Activated CD4-positive, alpha-beta T cell treated with anti-CD3 and anti-CD28 coated beads, Interleukin-2, amount 50 U/mL, for 24 hours (primary cell): ENCODE measurements around the gene PAH.

Experiments
- DNase-seq, 2 donors: peaks; one replicate each; pipeline ENCODE4 v3.0.0-alpha.2; 2020; ENCODE audit warnings: low read depth in 1 of 2, low spot score in 1 of 2

The PAH gene

DNA sequence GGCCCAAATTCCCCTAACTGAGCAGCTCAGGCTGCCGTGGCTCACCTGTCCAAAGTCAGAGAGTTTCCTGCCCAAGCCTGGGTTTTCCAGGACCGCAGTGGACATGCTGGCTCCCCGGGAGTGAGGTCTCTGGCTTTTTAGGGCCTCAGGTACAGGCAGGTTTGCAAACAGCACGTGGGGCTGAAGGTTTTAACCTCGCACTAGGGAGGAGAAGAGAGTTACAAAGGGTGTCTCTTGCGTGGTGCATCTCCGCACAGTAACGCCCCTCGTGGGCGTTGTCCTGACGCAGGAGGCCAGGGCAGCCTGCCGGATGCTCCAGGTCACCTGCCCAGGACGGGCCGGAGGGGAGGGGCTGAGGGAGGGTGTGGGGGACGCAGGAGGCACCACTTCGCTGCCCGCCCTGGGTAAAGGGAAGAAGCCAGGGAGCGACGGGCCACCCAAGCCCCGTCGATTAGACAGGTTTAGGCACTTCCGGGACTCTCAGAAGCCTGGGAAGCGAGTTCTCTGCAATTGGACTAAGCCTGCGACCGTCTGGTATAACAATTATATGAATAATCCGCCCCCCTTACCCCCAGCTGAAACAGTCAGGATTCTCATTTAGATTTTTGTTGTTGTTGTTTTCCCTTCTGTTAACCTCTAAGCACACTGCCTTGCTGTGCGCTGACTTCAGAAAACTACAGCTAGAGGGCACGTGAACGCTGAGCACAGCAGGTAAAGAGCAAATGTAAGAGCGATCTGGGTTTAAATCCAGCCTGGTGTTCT lies at the start of gene PAH:
PAH (minus strand) TSS at position 219 of the 762 bp plus-strand sequence; CDS start at position 105, 114 bp downstream.
- no peak for DNase-seq

GRCh38 chr12:102966200-102966863 lies 49.3 kb upstream of the PAH start:
- no peak for DNase-seq

DNA sequence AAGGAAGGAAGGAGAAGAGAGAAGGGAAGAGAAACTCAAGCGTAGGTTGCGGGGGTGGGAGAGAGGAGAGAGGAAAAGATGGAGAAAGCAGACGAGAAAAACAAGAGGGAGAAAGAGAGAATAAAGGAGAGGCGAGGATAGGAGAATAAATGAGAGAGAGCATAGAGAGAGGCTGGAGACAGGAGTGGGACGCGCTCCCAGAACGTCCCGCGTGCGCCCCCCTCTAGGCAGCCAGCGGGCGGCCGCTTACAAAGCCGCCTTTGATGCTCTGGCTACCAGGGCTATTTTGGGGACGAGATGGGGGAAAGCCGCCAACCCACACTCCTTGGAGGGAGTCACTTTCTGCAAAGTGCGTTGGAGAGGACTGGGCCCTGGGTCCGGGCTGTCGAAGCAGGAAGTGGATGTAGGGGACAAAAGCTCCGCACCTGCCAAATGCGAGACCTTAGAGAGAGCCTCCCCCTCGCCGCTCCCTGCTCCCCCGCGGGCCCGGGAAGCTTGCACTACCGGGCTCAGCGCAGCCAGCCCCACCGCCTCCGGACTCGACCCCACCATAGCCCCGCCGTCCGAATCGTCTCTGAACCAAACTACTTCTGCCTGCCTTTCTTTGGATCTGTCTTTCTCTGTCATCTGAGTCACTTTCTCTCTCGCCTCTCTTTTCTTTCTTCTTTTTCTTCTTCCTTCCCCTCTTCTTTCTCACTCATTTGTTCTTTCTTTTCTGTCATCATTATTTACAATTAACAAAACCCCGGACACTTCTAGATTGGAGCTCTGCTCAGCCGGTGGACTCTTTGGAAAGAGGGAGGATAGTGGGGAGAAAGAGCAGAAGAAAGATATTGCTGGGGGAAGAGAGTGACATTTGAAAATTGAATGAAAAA lies 48.5 kb upstream of the PAH start:
- no peak for DNase-seq

DNA sequence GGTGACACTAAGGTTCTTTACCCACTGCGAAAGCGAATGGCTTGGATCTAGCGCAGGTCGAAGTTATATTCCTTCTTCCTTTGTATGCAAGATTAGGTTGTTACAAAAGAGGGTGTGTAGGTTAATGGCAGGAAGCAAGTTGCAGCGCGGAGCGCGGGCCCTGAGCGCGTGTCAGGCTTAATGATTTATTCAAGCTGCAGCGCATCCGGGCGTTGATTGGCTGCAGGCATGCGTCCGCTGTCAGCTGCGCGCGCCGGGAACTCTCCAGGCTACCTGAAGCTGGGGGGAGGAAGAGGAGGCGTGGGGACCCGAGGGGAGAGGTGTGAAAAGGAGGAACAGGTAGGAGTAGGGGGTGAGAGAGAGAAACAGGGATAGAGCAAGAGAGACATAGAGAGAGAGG lies 47.8 kb upstream of the PAH start:
- DNase-seq = no peak

DNA sequence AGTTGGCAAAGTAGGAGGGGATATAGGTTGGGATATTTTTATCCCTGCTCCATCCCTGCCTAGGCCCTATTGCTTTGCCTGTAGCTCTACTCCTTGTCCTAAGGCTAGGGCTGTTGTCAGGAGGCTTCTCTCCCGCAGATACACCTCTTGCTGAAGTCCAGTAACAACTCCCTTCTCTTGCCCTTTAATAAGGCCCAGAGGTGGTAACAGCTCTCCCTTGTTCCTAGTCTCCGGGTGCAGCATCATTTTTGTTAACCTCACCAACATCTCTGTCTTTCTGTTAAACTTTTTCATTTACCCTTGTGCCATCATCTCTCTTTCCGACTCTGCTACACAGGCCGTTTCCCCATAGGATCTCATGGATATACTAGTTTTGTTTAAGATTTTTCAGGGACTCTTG lies 46.8 kb upstream of the PAH start:
- DNase-seq = no peak

DNA sequence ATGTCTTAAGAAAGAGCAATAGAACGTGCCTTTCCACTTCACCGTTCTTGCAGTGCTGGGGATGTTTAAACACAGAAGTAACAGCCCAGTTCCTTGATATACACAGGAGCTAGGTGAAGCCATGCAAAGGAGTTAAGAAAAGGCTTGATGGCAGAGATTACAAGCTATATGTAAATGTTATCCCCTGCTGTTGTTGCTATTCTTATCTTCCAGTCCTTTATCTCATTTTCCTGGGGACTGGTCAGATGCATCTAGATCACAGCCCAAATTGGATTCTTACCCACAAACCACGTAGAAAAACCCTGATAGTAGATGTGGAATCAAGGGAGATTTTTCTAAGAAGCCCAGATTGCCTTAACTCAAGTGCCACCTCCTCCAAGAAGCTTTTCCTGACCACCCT lies 45.9 kb upstream of the PAH start:
- no peak for DNase-seq

DNA sequence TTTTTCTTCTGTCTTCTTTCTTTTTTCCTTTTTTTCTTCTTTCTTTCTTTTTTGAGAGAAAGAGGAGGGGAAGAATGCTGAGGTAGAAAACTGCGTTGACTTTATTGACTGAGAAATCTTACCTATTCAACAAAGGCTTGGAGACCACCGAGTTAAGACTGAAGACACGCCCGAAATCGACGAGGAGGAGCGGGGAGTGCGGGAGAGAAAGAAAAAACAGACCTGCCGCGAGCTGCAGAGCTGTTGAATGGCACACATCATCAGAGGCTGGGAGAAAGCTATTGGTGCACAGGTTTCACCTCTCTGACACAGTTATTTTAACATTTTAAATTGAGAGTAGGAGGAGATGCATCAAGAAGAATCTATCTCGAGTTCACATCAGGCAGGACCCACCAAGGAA lies 45.5 kb upstream of the PAH start:
- no peak for DNase-seq

GRCh38 chr12:102961466-102961855 lies 44.4 kb upstream of the PAH start:
- no peak for DNase-seq

GRCh38 chr12:102960766-102961465 lies 43.9 kb upstream of the PAH start:
- no peak for DNase-seq

DNA sequence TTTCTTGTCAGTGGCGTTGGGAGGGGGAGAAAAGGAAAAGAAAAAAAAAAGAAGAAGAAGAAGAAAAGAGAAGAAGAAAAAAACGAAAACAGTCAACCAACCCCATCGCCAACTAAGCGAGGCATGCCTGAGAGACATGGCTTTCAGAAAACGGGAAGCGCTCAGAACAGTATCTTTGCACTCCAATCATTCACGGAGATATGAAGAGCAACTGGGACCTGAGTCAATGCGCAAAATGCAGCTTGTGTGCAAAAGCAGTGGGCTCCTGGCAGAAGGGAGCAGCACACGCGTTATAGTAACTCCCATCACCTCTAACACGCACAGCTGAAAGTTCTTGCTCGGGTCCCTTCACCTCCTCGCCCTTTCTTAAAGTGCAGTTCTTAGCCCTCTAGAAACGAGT lies 42.3 kb upstream of the PAH start:
- DNase-seq = no peak

- no peak for DNase-seq
Measured at GRCh38 chr12:102958830-102959176, 41.8 kb upstream of the PAH start.

- no peak for DNase-seq
Measured at GRCh38 chr12:102958073-102958829, 41.2 kb upstream of the PAH start.

DNA sequence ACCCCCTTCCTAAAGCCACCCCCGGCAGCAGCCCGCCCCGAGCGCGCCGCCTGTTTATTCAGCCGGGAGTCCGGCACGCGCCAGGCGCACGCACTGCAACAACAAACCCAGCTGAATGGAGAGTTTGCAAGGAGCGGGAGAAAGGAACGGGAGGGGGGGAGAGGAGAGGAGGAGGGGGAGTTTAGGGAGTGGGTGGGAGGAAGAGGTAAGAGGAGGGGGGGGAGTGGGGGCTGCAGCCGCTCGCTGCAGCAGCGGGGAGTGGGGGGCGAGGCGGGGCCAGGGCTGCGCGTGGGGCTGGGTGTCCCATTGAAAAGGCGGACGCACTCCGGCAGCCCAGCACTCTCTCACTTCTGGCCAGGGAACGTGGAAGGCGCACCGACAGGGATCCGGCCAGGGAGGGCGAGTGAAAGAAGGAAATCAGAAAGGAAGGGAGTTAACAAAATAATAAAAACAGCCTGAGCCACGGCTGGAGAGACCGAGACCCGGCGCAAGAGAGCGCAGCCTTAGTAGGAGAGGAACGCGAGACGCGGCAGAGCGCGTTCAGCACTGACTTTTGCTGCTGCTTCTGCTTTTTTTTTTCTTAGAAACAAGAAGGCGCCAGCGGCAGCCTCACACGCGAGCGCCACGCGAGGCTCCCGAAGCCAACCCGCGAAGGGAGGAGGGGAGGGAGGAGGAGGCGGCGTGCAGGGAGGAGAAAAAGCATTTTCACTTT lies 40.5 kb upstream of the PAH start, which contains the start of gene ASCL1:
ASCL1 (plus strand) TSS at position 336 of the 712 bp plus-strand sequence. CDS start 571 bp downstream, outside the sequence.
- no peak for DNase-seq

DNA sequence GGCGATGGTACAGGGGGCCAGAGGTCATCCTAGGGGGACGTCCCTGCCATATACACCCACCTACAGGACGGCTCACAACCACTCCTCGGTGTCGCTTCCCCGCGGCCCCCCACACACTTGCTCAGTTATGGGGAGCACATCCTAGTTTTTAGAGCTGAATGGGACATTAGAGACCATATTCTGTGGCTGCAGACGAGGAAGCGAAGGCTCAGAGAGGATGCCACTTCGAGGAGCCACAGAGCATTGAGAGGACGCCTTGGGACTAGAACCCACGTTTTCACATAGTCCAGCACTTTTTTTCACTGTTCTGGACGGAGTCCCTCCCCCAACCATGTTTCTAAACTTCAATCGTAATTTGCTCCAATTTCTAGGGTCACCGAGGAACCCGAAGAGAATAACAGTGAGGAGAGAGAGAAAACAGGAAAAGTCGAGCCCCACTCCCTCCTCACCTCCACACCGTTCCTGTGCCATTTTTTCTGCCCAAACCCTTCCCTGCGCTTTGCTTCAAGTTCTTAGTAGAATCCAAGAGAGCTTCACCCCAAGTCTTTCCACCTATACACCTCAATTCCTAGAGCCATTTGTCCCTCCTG lies 39.8 kb upstream of the PAH start:
- DNase-seq = no peak

- no peak for DNase-seq
Measured at GRCh38 chr12:102955926-102956737, 39.1 kb upstream of the PAH start.

DNA sequence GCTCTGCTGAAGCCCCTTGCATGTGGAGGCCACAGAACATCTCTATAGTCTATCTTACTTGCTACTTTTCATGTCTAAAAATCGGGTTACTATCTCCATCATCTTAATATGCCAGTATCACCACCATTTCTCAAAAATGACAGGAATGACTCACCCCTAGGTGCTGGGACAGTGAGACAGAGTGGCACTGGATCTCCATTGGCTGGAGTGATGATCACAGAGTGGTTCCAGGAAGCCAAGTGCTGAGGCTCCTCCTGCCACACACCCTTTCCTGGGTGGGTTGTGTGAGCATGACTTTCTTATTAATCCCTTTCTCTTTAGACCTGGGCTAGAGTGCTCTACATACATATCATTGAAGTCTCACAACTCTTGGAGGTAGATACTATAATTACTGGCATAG lies 37.1 kb upstream of the PAH start:
- DNase-seq = no peak

DNA sequence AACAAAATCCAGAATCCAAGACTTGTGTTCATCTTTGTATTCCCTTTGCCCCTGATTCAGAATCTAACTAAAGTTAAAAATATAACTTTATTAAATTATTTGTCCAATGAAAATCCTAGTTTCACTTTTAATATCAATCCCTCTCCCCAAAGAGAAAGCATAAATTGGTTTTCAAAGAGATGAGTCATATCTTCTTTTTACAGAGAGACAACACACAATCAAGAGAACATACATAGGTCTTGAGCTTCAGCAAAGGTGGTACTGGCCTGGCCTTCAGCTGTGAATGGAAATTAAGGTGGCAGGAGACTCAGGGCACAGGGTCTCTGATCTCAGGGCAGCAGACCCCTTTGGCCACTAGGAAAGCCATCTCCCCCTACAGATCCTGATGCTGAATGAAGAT lies 36.2 kb upstream of the PAH start:
- no peak for DNase-seq

DNA sequence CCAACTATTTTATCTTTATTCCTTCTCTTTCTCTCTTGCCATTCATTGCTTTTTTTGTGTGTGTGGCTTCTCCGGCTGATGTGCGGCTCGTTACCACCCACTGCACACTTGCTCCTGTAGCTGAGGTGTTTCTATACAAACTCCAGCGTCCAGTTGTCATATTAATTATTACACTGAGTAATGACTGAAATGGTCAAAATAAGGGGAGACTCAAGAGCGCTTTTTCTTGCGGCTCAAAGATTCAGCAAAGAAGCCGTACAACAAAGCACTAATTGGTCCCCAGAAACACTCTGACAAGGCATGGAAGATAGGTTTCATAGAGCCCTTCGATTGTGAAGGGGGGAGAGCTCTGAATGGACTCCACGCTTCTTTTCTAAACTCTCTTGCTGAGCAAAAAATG lies 34.8 kb upstream of the PAH start:
- DNase-seq = no peak
